ENCODE results near the gene PYCARD. TPM values are rescaled to one million over a fixed set of nuclear protein-coding genes. Genes with fewer than 3 reads are reported as not detected.
"Not testable (repeated sequence)": the region's sequence is repeated elsewhere in the genome, so short reads cannot be mapped to it uniquely, and the experiment has no call there.

The PYCARD gene
- total RNA-seq, 3 donors from 2014 or later = 32.9 to 50.2 (median 35.7) TPM

- peak overlapping the region; percentile 23 to 79 for H3K27ac ChIP-seq
- peak overlapping the region; percentile 74 to 98 (median 83) for H3K4me3 ChIP-seq
- H3K4me1 ChIP-seq = peaks cover 8% of the 10 kb centered on the region in 2 donors
- DNase-seq (ENCODE audit: low spot score in 2 of 2) = no peak
- H3K9me3 ChIP-seq = no peaks in the 10 kb centered on the region
- TF ChIP-seq CTCF (IDR thresholded peaks at IDR 0.05) (no peak), POLR2AphosphoS5 (IDR thresholded peaks at IDR 0.05) (no peak), POLR2A (IDR thresholded peaks at IDR 0.05) (no peak)
- no peaks in the 10 kb centered on the region for H3K36me3 ChIP-seq
- intact Hi-C loops (cut with DNase I; ENCODE audit: low total_unique reads) = no loop called here
- H3K27me3 ChIP-seq = no peaks in the 10 kb centered on the region
These were observed 762 bp downstream of the PYCARD start for GRCh38 chr16:31201582-31202413.

- Histone ChIP-seq H3K4me3 (peak overlapping the region in 2 of 3 donors; percentile 83 to 98), H3K4me1 (peaks cover 8% of the 10 kb centered on the region in 2 donors), H3K27me3 (no peaks in the 10 kb centered on the region), H3K36me3 (no peaks in the 10 kb centered on the region), H3K27ac (peak overlapping the region in 1 of 2 donors; percentile 79), H3K9me3 (no peaks in the 10 kb centered on the region)
- DNase-seq (ENCODE audit: low spot score in 2 of 2) = no peak
- TF ChIP-seq POLR2A (IDR thresholded peaks at IDR 0.05) = no peak
- no peak for TF ChIP-seq POLR2AphosphoS5 (IDR thresholded peaks at IDR 0.05)
- intact Hi-C loops (cut with DNase I; ENCODE audit: low total_unique reads) = no loop called here
These were observed 1.6 kb downstream of the PYCARD start for GRCh38 chr16:31200821-31201568.

GRCh38 chr16:31200111-31200510 lies 2.4 kb downstream of the PYCARD start:
- H3K9me3 ChIP-seq; H3K4me3 ChIP-seq; H3K36me3 ChIP-seq; DNase-seq (ENCODE audit: low spot score in 2 of 2); H3K27ac ChIP-seq; H3K4me1 ChIP-seq; H3K27me3 ChIP-seq; intact Hi-C loops (cut with DNase I; ENCODE audit: low total_unique reads): not testable (repeated sequence)

GRCh38 chr16:31199430-31200041 lies 3.0 kb downstream of the PYCARD start:
- no peaks in the 10 kb centered on the region for H3K9me3 ChIP-seq
- intact Hi-C loops (cut with DNase I; ENCODE audit: low total_unique reads) = no loop called here
- no peak for DNase-seq (ENCODE audit: low spot score in 2 of 2)
- no peak overlapping the region for H3K4me3 ChIP-seq
- no peak overlapping the region for H3K27ac ChIP-seq
- H3K27me3 ChIP-seq = no peaks in the 10 kb centered on the region
- TF ChIP-seq POLR2A (IDR thresholded peaks at IDR 0.05) (no peak), CTCF (IDR thresholded peaks at IDR 0.05) (no peak), POLR2AphosphoS5 (IDR thresholded peaks at IDR 0.05) (no peak)
- no peaks in the 10 kb centered on the region for H3K36me3 ChIP-seq
- peaks cover 8% of the 10 kb centered on the region in 2 donors for H3K4me1 ChIP-seq

GRCh38 chr16:31198207-31198882 lies 4.2 kb downstream of the PYCARD start:
- Histone ChIP-seq H3K36me3 (no peaks in the 10 kb centered on the region), H3K27me3 (no peaks in the 10 kb centered on the region), H3K4me1 (peaks cover 8% of the 10 kb centered on the region in 2 donors), H3K27ac (no peak overlapping the region), H3K9me3 (no peaks in the 10 kb centered on the region), H3K4me3 (no peak overlapping the region)
- intact Hi-C loops (cut with DNase I; ENCODE audit: low total_unique reads) = no loop called here
- no peak for TF ChIP-seq CTCF (IDR thresholded peaks at IDR 0.05)
- no peak for TF ChIP-seq POLR2A (IDR thresholded peaks at IDR 0.05)
- no peak for TF ChIP-seq POLR2AphosphoS5 (IDR thresholded peaks at IDR 0.05)
- DNase-seq (ENCODE audit: low spot score in 2 of 2) = no peak

Data from breast epithelium (tissue), 4 donors.